H1 (cell line): ENCODE results near the gene PPIL6. TPM values are rescaled to one million over a fixed set of nuclear protein-coding genes. Genes with fewer than 3 reads are reported as not detected.

Experiments
- CTCF ChIA-PET: fragments of 300-600 bp; sonication (Branson Sonifier 250); formaldehyde crosslinking; loops from one replicate; lab custom pipeline; 2021; ENCODE audit not compliant: partially characterized antibody; lab: Charles Lee
- POLR2A ChIA-PET: fragments of 300-600 bp; sonication (Branson Sonifier 250); formaldehyde crosslinking; loops from one replicate; lab custom pipeline; 2021; ENCODE audit warnings: inconsistent platforms; ENCODE audit not compliant: partially characterized antibody; lab: Charles Lee
- DNase-seq, 2 experiments: peaks; one replicate each; pipeline versions ENCODE4 v3.0.0 to v3.0.0-alpha.2; 2010 to 2022; ENCODE audit warnings: low spot score in 2 of 2, low read depth in 1 of 2, mixed read lengths in 1 of 2
- FAIRE-seq: peaks from 2 replicates; lab custom pipeline; 2011; peaks lifted over from hg19 to GRCh38; lab: Jason Lieb, UNC
- H2AFZ ChIP-seq: 2 replicates; pipeline ENCODE4 v1.8.1; 2012; ENCODE audit warnings: low read length, inconsistent platforms
- H2AK5ac ChIP-seq: 2 replicates; pipeline ENCODE4 v1.6.1; 2013; ENCODE audit warnings: low read depth, low read length
- H2BK120ac ChIP-seq: replicated peaks from 2 replicates; pipeline ENCODE3; 2013; ENCODE audit warnings: low read depth, low read length, inconsistent platforms
- H2BK12ac ChIP-seq: 2 replicates; pipeline ENCODE4 v1.6.1; 2013; ENCODE audit warnings: low read depth, low read length
- H2BK15ac ChIP-seq: 2 replicates; pipeline ENCODE4 v1.6.1; 2013; ENCODE audit warnings: low read length
- H2BK20ac ChIP-seq: 2 replicates; pipeline ENCODE4 v1.6.1; 2013; ENCODE audit warnings: low read length
- H2BK5ac ChIP-seq: 2 replicates; pipeline ENCODE4 v1.6.1; 2013; ENCODE audit warnings: low read depth, low read length
- H3K14ac ChIP-seq: 2 replicates; pipeline ENCODE4 v1.6.1; 2013; ENCODE audit warnings: inconsistent platforms; ENCODE audit not compliant: insufficient read length
- H3K18ac ChIP-seq: 2 replicates; pipeline ENCODE4 v1.6.1; 2013; ENCODE audit warnings: low read length; ENCODE audit errors: extremely low read depth
- H3K23ac ChIP-seq: 2 replicates; pipeline ENCODE4 v1.6.1; 2013; ENCODE audit warnings: inconsistent platforms; ENCODE audit not compliant: insufficient read length
- H3K23me2 ChIP-seq: 2 replicates; pipeline ENCODE4 v1.6.1; 2013; ENCODE audit warnings: low read depth, low read length
- H3K27ac ChIP-seq: 2 replicates; pipeline ENCODE4 v1.6.1; 2011; ENCODE audit warnings: low read depth, low read length, inconsistent platforms
- H3K27me3 ChIP-seq, 4 experiments: replicated peaks in 1 of 4; 1 replicate in 1 of 4; 2 replicates in 3 of 4; pipeline versions ENCODE4 v1.6.1 to v1.8.1; 2011 to 2013; ENCODE audit warnings: low read length in 3 of 4, mild to moderate bottlenecking in 3 of 4, inconsistent platforms in 2 of 4, mixed read lengths in 2 of 4, moderate library complexity in 1 of 4; ENCODE audit not compliant: control insufficient read depth in 3 of 4, insufficient read depth in 3 of 4; ENCODE audit errors: extremely low read depth in 1 of 4
- H3K36me3 ChIP-seq, 4 experiments: 2 replicates each; pipeline versions ENCODE4 v1.6.1 to v1.8.1; 2011 to 2013; ENCODE audit warnings: mild to moderate bottlenecking in 4 of 4, low read length in 3 of 4, moderate library complexity in 2 of 4, control low read depth in 1 of 4, inconsistent platforms in 1 of 4; ENCODE audit not compliant: insufficient read depth in 4 of 4, control insufficient read depth in 2 of 4
- H3K4ac ChIP-seq: replicated peaks from 2 replicates; pipeline ENCODE3; 2013; ENCODE audit warnings: low read length, low read depth, mixed read lengths, inconsistent platforms; ENCODE audit not compliant: insufficient read length
- H3K4me1 ChIP-seq, 4 experiments: replicated peaks in 1 of 4; 1 replicate in 1 of 4; 2 replicates in 3 of 4; pipeline versions ENCODE4 v1.6.1 to v1.8.1; 2011 to 2013; ENCODE audit warnings: low read length in 3 of 4, inconsistent platforms in 2 of 4, mixed read lengths in 1 of 4; ENCODE audit not compliant: insufficient read depth in 4 of 4, control insufficient read depth in 3 of 4
- H3K4me2 ChIP-seq, 2 experiments: 2 replicates each; pipeline versions ENCODE4 v1.6.1 to v1.8.1; 2011 to 2013; ENCODE audit warnings: low read depth in 2 of 2, low read length in 2 of 2, control low read depth in 1 of 2, inconsistent platforms in 1 of 2, mild to moderate bottlenecking in 1 of 2; ENCODE audit not compliant: insufficient read depth in 1 of 2
- H3K4me3 ChIP-seq, 4 experiments: fragments of 200-600, 300-600 bp in 1 of 4; sonication (generic), shearing (Covaris generic), sonication (Bioruptor Twin) in 1 of 4; 2 replicates each; pipeline versions ENCODE4 v1.5.1 to v1.8.1; 2011 to 2016; ENCODE audit warnings: low read length in 4 of 4, low read depth in 3 of 4, control low read depth in 2 of 4, inconsistent platforms in 2 of 4, mild to moderate bottlenecking in 2 of 4, mixed read lengths in 1 of 4, moderate library complexity in 1 of 4; ENCODE audit not compliant: insufficient read depth in 2 of 4; ENCODE audit errors: extremely low read depth in 1 of 4
- H3K56ac ChIP-seq: replicated peaks from 2 replicates; pipeline ENCODE3; 2013; ENCODE audit warnings: low read depth, mild to moderate bottlenecking, mixed read lengths, low read length, inconsistent platforms; ENCODE audit not compliant: insufficient read length
- H3K79me1 ChIP-seq: 2 replicates; pipeline ENCODE4 v1.6.1; 2013; ENCODE audit warnings: low read depth, low read length, control low read depth
- H3K79me2 ChIP-seq, 2 experiments: 2 replicates each; pipeline versions ENCODE4 v1.6.1 to v1.8.1; 2012 to 2013; ENCODE audit warnings: low read length in 2 of 2, mild to moderate bottlenecking in 2 of 2, inconsistent platforms in 1 of 2; ENCODE audit not compliant: insufficient read depth in 2 of 2, control insufficient read depth in 1 of 2
- H3K9ac ChIP-seq, 4 experiments: replicated peaks in 1 of 4; 1 replicate in 1 of 4; 2 replicates in 3 of 4; pipeline versions ENCODE4 v1.6.1 to v1.8.1; 2011 to 2013; ENCODE audit warnings: low read depth in 3 of 4, low read length in 3 of 4, control low read depth in 2 of 4, mild to moderate bottlenecking in 2 of 4, moderate library complexity in 2 of 4, inconsistent platforms in 1 of 4; ENCODE audit errors: extremely low read depth in 1 of 4
- H3K9me3 ChIP-seq, 2 experiments: 2 replicates each; pipeline versions ENCODE4 v1.6.1 to v1.8.1; 2012 to 2013; ENCODE audit warnings: mild to moderate bottlenecking in 2 of 2, moderate library complexity in 2 of 2, control low read depth in 1 of 2, inconsistent platforms in 1 of 2, low read depth in 1 of 2, low read length in 1 of 2, mixed read lengths in 1 of 2; ENCODE audit not compliant: insufficient read depth in 2 of 2
- H4K20me1 ChIP-seq, 2 experiments: replicated peaks in 1 of 2; 2 replicates each; pipeline versions ENCODE3 to v1.8.1; 2011 to 2013; ENCODE audit warnings: inconsistent platforms in 2 of 2, low read length in 2 of 2, mild to moderate bottlenecking in 1 of 2; ENCODE audit not compliant: insufficient read depth in 2 of 2, control insufficient read depth in 1 of 2
- H4K5ac ChIP-seq: 2 replicates; pipeline ENCODE4 v1.6.1; 2013; ENCODE audit warnings: low read length, low read depth, mixed read lengths, inconsistent platforms; ENCODE audit not compliant: insufficient read length
- H4K8ac ChIP-seq: 2 replicates; pipeline ENCODE4 v1.8.0; 2013; ENCODE audit warnings: mild to moderate bottlenecking, moderate library complexity, low read length, inconsistent platforms; ENCODE audit not compliant: insufficient read depth; ENCODE audit errors: extremely low read depth
- H4K91ac ChIP-seq: replicated peaks from 2 replicates; pipeline ENCODE3; 2013; ENCODE audit warnings: low read length, mixed read lengths, inconsistent platforms; ENCODE audit not compliant: insufficient read length
- ASH2L ChIP-seq: fragments of 200-600, 300-600 bp; sonication (generic); IDR thresholded peaks from one replicate; pipeline ENCODE4 v1.7.1; 2017; ENCODE audit warnings: low read length
- ATF3 ChIP-seq: IDR thresholded peaks from 2 replicates; pipeline ENCODE4 v1.6.1; 2011; ENCODE audit warnings: low read depth, mild to moderate bottlenecking, low read length; ENCODE audit not compliant: insufficient read depth
- CHD2 ChIP-seq: IDR thresholded peaks from 2 replicates; pipeline ENCODE4 v1.6.1; 2012; ENCODE audit warnings: low read length, improper control_type of control experiment
- CTBP2 ChIP-seq: IDR thresholded peaks from 2 replicates; pipeline ENCODE4 v1.7.0; 2011; ENCODE audit warnings: borderline replicate concordance, mild to moderate bottlenecking, moderate library complexity, mixed read lengths, low read length; ENCODE audit not compliant: insufficient read depth, insufficient read length
- KDM1A ChIP-seq: fragments of 200-600, 300-600 bp; sonication (generic); IDR thresholded peaks from 2 replicates; pipeline ENCODE4 v1.7.1; 2016; ENCODE audit warnings: mild to moderate bottlenecking, low read length, borderline replicate concordance
- MAX ChIP-seq: IDR thresholded peaks from 2 replicates; pipeline ENCODE4 v1.6.1; 2012; ENCODE audit warnings: inconsistent platforms
- SIN3A ChIP-seq, 2 experiments: IDR thresholded peaks in 1 of 2; conservative IDR thresholded peaks in 1 of 2; 2 replicates each; pipeline ENCODE4 v1.6.1; 2011 to 2012; ENCODE audit warnings: low read length in 2 of 2, improper control_type of control experiment in 1 of 2, low read depth in 1 of 2, mild to moderate bottlenecking in 1 of 2
- TCF12 ChIP-seq: IDR thresholded peaks from 2 replicates; pipeline ENCODE4 v1.6.1; 2011; ENCODE audit warnings: low read depth, mild to moderate bottlenecking, low read length
- WGBS, 2 experiments: shearing (Covaris generic) in 1 of 2; methylation state at CpG; one replicate each; pipeline versions ENCODE4 v1.1.6 to v1.1.7; 2013 to 2015; ENCODE audit warnings: low lambda C conversion rate in 2 of 2, mixed read lengths in 2 of 2, inconsistent platforms in 1 of 2, low coverage in 1 of 2, missing lambda C conversion rate in 1 of 2; ENCODE audit not compliant: insufficient replicate concordance in 2 of 2, insufficient coverage in 1 of 2, insufficient read length in 1 of 2; ENCODE audit errors: extremely low coverage in 1 of 2, missing lambda C conversion rate in 1 of 2; 5-methylcytosine and 5-hydroxymethylcytosine counted together
- polyA plus RNA-seq, 7 experiments: library from polyadenylated mRNA; depleted of rRNA in 3 of 7; stranded (reverse) in 5 of 7; unstranded in 2 of 7; fragments of >200 nt in 5 of 7; fragments of 200-250 nt in 2 of 7; gene quantifications; 1 replicate in 5 of 7; 2 replicates in 1 of 7; 4 replicates in 1 of 7; pipeline versions ENCODE4 v1.2.1 to v1.2.3, GENCODE V29; 2011 to 2013; ENCODE audit warnings: missing spikeins in 2 of 7, mixed read lengths in 2 of 7
- total RNA-seq: library from RNA; stranded (reverse); fragmentation: NEBNext Ultra II Directional; extraction: Animal tissue kit (Norgen Biotek cat#: 25700); gene quantifications from 2 replicates; pipeline ENCODE4 v1.2.1, GENCODE V29; 2021

Gene PPIL6
- total and polyA plus RNA-seq, 2 of the 8 experiments (the other 6 are each of a cell fraction or from before 2014, with no cell fraction given): 0.42 to 1.3 TPM

- Histone ChIP-seq H3K23me2 (peaks cover 8% of the 10 kb centered on the region), H3K56ac (no peak overlapping the region), H2BK15ac (no peak overlapping the region; the same call in 1 of the 2 replicates), H2BK12ac (no peak overlapping the region), H3K9me3 (no peaks in the 10 kb centered on the region), H2BK20ac (no peak overlapping the region), H3K23ac (no peak overlapping the region), H2AFZ (0 out of 2 replicates have a peak overlapping the region, but pooled peaks have one; percentile 15), H4K5ac (peak overlapping the region; percentile 15), H3K27me3 (no peaks in the 10 kb centered on the region), H3K4me1 (peaks cover 4 to 17% (median 11%) of the 10 kb centered on the region in 4 experiments), H3K4me2 (peak overlapping the region; percentile 86 to 87), H3K14ac (no peak overlapping the region), H3K79me2 (no peaks in the 10 kb centered on the region; a peak in 1 of 4 replicates), H2AK5ac (no peak overlapping the region), H3K79me1 (no peaks in the 10 kb centered on the region; the same call in 1 of the 2 replicates), H2BK5ac (peak overlapping the region; percentile 86; the same call in 1 of the 2 replicates), H3K18ac (peak overlapping the region; percentile 49), H4K20me1 (peaks cover 0 to 2% of the 10 kb centered on the region in 2 experiments), H3K4me3 (peak overlapping the region; percentile 60 to 91 (median 84)), H3K9ac (peak overlapping the region; percentile 16 to 71 (median 57); a peak in 6 of 7 replicates), H3K4ac (peak overlapping the region; percentile 47), H4K91ac (no peak overlapping the region), H3K27ac (no peak overlapping the region), H3K36me3 (peaks cover 0 to 16% (median 8%) of the 10 kb centered on the region in 4 experiments; a peak in 5 of 8 replicates), H4K8ac (peak overlapping the region; percentile 62), H2BK120ac (no peak overlapping the region)
- DNase-seq (no peak), FAIRE-seq (no peak)
- CTCF ChIA-PET: interaction anchor here (0.7 to 7.5 kb wide), 4 partner anchors 12 to 598 kb away, joined by 3 to 63 read pairs (median 5); partner anchors contain the start of genes PPIL6 and SMPD2
- WGBS, 2 experiments: 13% methylated on average over 26 of the region's 48 CpGs; no CpG with 5 or more reads in 1 of the 2 experiments
- POLR2A ChIA-PET: interaction anchor here (0.8 to 7.5 kb wide), 4 partner anchors 8 to 43 kb away, joined by 3 to 85 read pairs (median 6); partner anchors contain the start of genes PPIL6 and SMPD2
- TF ChIP-seq CHD2 (no peak), KDM1A (0 out of 2 replicates have a peak, but pooled peaks have one; percentile 17), CTBP2 (peak; percentile 51), TCF12 (no peak), MAX (no peak; the same call in 1 of the 2 replicates), SIN3A (conservative IDR thresholded peaks at IDR 0.05 in 1 of 2, IDR thresholded peaks at IDR 0.05 in 1 of 2; ENCODE audit: low read depth in 1 of 2, low read length in 2 of 2) (peak in 1 of 2 experiments; percentile 14; a peak in 1 of 4 replicates), ASH2L (peak; percentile 59), ATF3 (no peak)
Measured at GRCh38 chr6:109454496-109455436, 14.3 kb upstream of the PPIL6 start.
